GM12872 (cell line): ENCODE results near the gene ATP6V1G1.

ENCODE experiments used
- CTCF ChIP-seq: IDR thresholded peaks from 3 replicates; pipeline ENCODE4 v1.5.1; 2011; ENCODE audit warnings: low read depth, mild to moderate bottlenecking, low read length, moderate library complexity; ENCODE audit not compliant: insufficient read depth

ATP6V1G1 gene

DNA sequence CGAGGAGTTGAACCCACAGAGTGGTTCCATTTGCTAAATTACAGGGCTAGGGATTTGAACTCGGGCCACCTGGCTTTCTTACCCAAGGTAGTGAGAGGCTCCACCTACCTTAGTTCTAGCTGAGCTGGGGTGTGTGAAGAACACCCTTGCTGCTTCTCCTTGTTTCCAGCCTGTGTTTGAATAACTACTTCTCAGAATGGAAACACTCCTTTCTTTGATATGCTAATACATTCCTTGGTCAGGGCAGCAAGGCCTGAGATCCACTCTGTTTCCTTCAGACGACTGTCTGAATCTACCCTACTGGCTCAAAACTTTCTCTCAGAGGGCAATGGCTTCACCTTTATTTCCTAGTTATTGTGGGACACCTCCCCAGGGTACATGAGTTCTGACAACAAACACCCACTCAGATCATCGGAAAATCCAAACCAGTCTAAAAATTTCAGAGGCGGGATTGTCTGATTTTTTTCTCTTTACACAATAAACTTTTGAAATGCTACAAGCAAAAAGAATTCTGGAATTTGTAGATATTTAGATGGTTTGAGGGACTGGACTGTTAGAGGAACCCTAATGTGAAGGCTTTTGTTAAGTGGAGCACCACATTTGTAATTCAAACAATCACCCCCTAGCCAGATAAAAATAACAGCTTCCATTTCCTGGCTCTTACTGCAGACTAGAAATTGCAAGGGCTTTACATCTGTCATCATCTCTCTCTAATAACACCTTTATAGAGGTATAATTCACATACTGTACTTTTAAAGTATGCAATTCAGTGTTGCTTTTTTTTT lies 4.0 kb upstream of the ATP6V1G1 start:
- TF ChIP-seq CTCF, result no peak

DNA sequence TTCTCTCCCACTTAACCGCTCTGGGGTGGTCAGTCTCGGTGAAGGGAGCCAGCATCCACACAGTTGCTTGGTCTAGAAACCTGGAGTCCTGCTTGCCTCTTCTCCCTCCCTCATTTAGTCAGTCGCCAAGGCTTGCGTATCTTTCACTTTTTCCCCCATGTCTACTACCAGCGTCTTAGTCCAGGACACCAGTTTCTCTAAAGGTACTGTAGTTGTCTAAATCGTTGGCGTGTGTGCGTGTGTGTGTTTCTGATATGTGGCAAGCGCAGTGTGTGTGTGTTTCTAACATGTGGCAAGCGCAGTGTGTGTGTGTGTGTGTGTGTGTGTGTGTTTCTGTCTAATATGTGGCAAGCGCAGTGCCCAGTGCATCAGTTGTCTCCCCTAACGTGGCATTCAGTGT lies 641 bp downstream of the ATP6V1G1 start:
- TF ChIP-seq CTCF, result no peak

DNA sequence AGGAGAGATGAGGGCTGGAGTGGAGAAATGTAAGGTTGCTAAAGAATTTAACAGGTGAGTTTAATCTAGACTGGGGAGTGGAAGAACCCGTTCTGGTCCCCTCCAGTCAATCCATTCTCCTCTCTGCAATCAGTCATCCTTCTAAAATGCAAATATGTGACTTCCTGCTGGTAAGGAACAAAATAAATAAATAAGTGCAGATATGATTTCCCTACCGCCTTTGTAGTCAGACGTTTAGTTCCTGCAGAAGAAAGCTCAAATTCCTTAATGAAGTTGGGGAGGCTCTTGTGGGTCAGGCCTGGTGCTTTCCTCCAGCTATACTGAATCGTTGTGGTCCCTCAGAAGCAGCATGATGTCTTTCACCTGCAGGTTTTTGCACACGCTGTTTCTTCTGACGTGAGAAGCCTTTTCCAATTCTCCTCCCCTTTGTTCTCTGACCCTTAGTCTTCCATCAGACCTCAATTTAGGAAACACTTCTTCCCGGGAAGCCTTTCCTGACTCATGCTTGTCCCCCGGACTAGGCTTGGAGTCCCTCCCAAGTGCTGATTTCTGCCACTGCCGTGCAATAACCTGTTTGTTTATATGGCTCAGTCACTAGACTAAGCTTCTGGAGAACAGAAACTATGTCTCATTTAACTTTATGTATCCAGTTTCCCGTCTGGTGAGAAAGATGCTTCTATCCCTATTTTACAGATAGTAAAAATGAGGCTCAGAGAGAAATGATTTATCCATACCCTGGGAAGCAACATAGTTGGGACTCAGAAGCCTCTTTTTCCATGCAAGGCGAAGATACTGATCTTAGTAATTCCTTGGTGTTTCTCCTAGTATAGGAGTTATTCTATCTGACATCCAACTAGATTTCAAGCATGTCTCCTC lies 1.3 kb downstream of the ATP6V1G1 start:
- TF ChIP-seq CTCF, result no peak

GRCh38 chr9:114590328-114590727 lies 2.8 kb downstream of the ATP6V1G1 start:
- TF ChIP-seq CTCF, result no peak

GRCh38 chr9:114591291-114591787 lies 3.8 kb downstream of the ATP6V1G1 start:
- TF ChIP-seq CTCF, result no peak

GRCh38 chr9:114591849-114592248 lies 4.3 kb downstream of the ATP6V1G1 start:
- TF ChIP-seq CTCF, result no peak

GRCh38 chr9:114592356-114592755 lies 4.8 kb downstream of the ATP6V1G1 start:
- TF ChIP-seq CTCF, result peak; percentile 41; the same call in 2 of the 3 replicates
